GM21737 (cell line): Measurements from ENCODE around the gene KCNC3.
"Not testable (repeated sequence)": the region's sequence is repeated elsewhere in the genome, so short reads cannot be mapped to it uniquely, and the experiment has no call there.

Experiments
- ATAC-seq: cut with Tn5 transposase; IDR thresholded peaks from one replicate; pipeline ENCODE4 v1.9.1; 2021; ENCODE audit warnings: mild to moderate bottlenecking, moderate library complexity; ENCODE audit not compliant: unreplicated experiment

Gene KCNC3

GRCh38 chr19:50356691-50357177, 27.6 kb upstream of the KCNC3 start:
- no peak for ATAC-seq

GRCh38 chr19:50353487-50353880, 24.3 kb upstream of the KCNC3 start:
- ATAC-seq, result not testable (repeated sequence)

DNA sequence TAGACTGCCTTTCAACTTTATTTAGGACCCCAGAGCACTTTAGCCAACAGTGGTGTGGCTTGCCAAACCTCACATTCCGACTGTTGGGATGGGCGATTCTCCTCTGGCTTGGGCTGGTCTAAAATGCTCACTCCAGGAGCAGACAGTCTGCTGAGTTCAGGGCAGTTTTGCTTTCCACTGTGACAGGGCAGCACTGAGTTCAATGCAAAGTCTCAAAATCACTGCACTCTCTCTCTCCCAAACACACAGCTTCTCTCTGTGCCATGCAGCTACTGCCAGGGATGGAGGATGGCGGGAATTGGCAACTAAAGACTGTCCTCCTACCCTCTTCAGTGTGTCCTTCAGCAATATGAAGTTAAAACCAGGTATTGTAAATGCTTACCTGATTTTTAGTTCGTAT, 23.1 kb upstream of the KCNC3 start:
- ATAC-seq, result no peak

DNA sequence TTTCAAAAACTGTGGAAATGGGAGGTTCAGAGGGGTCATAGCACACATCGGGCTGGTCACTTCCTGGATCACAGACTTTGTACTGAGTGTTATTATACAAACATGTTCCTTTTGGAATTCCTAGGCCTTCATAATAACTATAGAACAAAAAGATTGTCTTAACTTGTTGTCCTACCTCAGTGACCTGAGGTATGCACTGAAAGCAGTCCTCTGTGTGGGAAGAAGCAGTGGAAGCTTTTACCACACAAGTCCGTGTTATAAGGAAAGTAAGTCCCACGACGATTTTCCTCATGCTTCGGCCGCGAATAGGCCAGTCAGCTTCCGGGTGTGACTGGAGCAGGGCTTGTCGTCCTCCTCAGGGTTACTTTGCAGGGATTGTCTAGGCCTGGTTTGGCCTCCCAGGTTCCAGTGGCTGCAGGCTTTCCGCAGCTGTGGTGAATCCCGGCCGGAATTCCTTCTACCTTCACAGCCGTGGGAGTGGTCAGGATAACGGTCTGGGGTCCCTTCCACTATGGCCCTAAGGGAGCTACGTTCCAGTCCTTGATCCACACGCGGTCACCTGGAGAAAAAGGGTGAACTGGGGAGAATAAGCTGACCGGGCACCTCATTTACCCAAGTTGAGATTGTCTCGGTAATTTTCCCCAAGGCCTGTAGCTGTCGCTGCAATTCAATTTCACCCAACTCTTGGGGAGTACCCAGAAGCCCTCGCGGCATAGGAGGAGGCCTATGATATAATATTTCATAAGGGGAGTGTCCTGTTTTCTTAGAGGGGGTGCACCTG, 20.3 kb upstream of the KCNC3 start:
- no peak for ATAC-seq

DNA sequence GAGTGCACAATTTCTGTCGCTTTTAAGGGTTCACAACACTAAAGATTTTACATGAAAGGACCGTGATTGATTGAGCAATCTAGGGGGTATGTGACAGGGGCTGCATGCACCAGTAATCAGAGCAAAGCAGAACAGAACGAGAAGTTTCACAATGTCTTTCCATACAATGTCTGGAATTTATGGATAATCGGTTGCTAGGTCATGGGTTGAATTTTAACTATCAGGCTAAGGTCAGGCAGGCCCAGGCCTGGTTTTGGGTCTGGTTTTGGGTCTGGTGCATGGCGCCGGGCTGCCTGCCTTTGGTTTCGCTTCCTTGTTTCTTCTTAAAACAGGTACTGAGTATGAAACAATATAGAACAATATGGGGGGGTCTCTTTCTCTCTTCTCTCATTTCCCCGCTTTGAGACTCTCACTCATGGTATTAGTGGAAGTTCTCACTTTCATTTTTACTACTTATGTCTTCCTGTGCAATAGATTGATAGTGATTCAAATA, 18.0 kb upstream of the KCNC3 start:
- not testable (repeated sequence) for ATAC-seq

- ATAC-seq, result peak; percentile 48
Measured at GRCh38 chr19:50344661-50345318, 15.6 kb upstream of the KCNC3 start.

- ATAC-seq, result peak; percentile 38
Measured at GRCh38 chr19:50341091-50341564, 12.0 kb upstream of the KCNC3 start.

- no peak for ATAC-seq
Measured at GRCh38 chr19:50340331-50340730, 11.2 kb upstream of the KCNC3 start.

- ATAC-seq, result not testable (repeated sequence)
Measured at GRCh38 chr19:50337031-50337430, 7.9 kb upstream of the KCNC3 start.

GRCh38 chr19:50334741-50335421, 5.7 kb upstream of the KCNC3 start:
- ATAC-seq, result no peak

GRCh38 chr19:50333737-50334617, 4.8 kb upstream of the KCNC3 start:
- ATAC-seq, result peak; percentile 8

DNA sequence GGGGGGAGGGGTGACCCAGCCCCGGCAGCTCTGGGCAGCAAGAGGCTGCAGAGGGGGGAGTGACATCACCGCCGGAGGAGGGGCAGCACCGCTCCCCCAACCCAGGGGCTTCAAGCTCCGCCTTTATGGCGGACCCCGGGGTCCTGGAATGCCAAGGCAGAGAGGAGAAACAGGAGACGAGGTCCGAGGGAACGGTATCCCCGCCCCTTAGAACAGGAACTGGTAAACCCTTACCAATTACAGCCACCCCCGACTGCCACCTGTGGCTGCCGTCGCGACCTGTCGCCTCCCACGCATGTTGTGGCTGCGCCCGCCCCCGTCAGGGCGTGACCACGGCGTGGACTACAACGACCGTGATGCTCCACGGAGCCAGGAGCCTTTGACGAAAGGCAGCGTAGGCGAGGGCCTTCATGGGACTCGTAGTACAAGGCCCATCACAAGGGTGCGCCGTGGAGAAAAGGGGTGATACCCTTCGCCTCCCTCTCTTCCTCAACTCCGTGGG, 4.1 kb upstream of the KCNC3 start:
- peak; percentile 25 for ATAC-seq

GRCh38 chr19:50332244-50333038, 3.3 kb upstream of the KCNC3 start:
- no peak for ATAC-seq

GRCh38 chr19:50331994-50332243, 2.7 kb upstream of the KCNC3 start:
- no peak for ATAC-seq

DNA sequence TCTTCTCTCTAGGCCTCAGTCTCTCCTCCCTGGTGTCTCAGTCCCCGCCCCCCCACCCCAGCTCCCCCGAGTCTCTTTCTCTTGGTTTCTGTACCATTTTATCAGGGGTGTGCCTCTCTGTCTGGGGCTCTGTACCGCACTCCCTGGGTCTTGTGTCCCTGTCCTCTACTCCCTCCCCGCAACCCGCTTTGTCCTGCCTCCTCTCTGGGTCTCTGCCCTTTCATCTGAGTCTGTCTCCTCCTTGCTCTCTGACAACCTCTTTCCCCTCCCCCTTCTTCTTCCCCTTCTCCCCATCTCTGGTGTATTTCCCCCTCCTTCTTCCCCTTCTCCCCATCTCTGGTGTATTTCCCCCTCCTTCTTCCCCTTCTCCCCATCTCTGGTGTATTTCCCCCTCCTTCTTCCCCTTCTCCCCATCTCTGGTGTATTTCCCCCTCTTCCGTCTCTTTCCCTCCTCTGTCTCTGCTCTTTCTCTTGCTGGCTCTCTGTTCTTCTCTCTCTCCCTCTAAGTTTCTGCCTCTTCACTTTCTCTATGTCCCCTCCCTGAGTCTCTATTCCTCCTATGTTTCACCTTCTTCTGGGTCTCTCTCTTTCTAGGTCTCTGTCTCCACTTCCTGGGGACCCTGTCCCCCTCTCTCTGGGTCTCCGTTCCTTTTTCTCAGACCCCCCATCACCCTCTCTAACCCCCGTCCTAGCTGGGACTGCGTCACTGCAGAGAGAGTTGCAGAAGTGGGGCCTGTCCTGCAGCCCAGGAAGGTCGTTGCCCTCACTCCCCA, 2.2 kb upstream of the KCNC3 start:
- ATAC-seq, result no peak

DNA sequence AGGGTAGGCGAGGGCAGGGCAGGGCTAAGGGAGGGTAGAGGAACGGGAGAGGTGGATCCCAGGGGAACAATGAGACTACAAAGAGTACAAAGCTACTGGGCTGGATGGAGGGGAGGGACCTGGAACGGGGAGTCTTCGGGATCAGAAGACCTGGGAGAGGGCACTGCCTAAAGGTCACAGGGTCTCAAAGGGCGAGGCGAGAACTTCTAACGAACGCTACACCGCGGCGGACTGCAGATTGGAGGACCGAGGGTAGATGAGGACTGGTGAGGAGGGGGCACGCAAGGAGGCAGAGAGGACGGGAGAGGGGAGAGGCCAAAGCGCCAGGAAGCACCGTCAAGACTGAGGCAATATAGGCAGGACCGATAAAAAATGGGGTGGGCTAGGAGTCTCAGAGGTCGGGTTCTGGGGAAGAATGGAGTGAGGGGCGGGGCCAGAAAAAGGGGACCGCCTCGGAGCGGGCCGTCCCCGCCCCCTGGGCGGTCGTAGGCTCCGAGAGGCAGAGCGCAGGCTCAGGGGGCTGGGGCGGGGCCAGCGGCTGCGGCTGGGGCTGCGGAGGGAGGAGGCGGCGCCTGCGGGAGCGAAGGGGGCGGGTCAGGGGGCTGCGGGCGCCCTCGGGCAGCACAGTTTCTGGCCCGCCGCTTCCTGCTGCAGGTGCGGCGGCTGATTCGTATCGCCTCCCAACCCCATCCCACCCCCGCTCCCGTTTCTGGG, 1.3 kb upstream of the KCNC3 start:
- ATAC-seq, result peak; percentile 26

GRCh38 chr19:50329926-50330294, 733 bp upstream of the KCNC3 start:
- ATAC-seq, result not testable (repeated sequence)

DNA sequence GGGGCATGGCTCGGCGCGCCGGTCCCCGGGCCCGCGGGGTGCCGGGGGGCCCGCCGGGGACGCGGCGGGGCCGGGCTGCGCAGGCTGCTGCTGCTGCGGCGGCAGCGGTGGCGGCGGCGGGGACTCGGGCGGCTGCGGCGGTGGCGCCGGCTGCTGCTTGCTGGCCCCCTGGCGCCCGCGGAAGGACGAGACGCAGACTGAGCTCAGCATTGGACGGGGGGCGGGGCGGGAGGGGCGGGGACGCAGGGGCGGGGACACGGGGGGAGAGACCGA, 368 bp downstream of the KCNC3 start:
- ATAC-seq, result peak; percentile 21
